Activated CD4-positive, alpha-beta T cell treated with anti-CD3 and anti-CD28 coated beads for 36 hours (primary cell): ENCODE data around the gene FOXJ1. TPM values are rescaled to one million over a fixed set of nuclear protein-coding genes. Genes with fewer than 3 reads are reported as not detected.
A peak's percentile ranks its signal among the peaks of the same experiment; 100 is the strongest.
"Not testable (repeated sequence)": the region's sequence is repeated elsewhere in the genome, so short reads cannot be mapped to it uniquely, and the experiment has no call there.

Experiments used
- ATAC-seq: fragments of 200-7000 bp; cut with Tn5 transposase; one replicate; pipeline ENCODE4 v1.10.0; 2021; ENCODE audit warnings: mild to moderate bottlenecking, moderate library complexity
- CTCF ChIA-PET: fragments of 350-600 bp; sonication (Branson Sonifier 250); formaldehyde crosslinking; loops from one replicate; lab custom pipeline; 2021; ENCODE audit warnings: antibody characterized with exemption; lab: Charles Lee
- POLR2A ChIA-PET: fragments of 350-600 bp; sonication (Branson Sonifier 250); formaldehyde crosslinking; loops from one replicate; lab custom pipeline; 2021; ENCODE audit warnings: antibody characterized with exemption, inconsistent platforms; lab: Charles Lee
- DNase-seq: peaks from one replicate; pipeline ENCODE4 v3.0.0-alpha.2; 2020
- H3K27ac Mint-ChIP-seq: one replicate; pipeline ENCODE4 v1.8.0; 2021; ENCODE audit warnings: mixed read lengths
- H3K27me3 Mint-ChIP-seq: one replicate; pipeline ENCODE4 v1.8.0; 2021; ENCODE audit warnings: mixed read lengths
- H3K36me3 Mint-ChIP-seq: one replicate; pipeline ENCODE4 v1.8.0; 2021; ENCODE audit warnings: low read depth, mixed read lengths
- H3K4me1 Mint-ChIP-seq: one replicate; pipeline ENCODE4 v1.8.0; 2021; ENCODE audit warnings: mixed read lengths
- H3K4me3 Mint-ChIP-seq: one replicate; pipeline ENCODE4 v1.8.0; 2021; ENCODE audit warnings: mild to moderate bottlenecking, moderate library complexity, mixed read lengths
- H3K9me3 Mint-ChIP-seq: one replicate; pipeline ENCODE4 v1.8.0; 2021; ENCODE audit warnings: low read depth, mixed read lengths
- intact Hi-C, 2 experiments: fragments of 100-400 bp; cut with DNase I in 1 of 2; cut with micrococcal nuclease in 1 of 2; formaldehyde crosslinking; loops; one replicate each; pipeline versions ENCODE4 v1.14.2 to v1.15.1; 2022 to 2024; cut with DNase I, micrococcal nuclease
- total RNA-seq, 2 experiments: library from RNA; stranded (reverse); gene quantifications; one replicate each; pipeline ENCODE4 v1.2.3, GENCODE V29; 2021

The FOXJ1 gene, protein sequence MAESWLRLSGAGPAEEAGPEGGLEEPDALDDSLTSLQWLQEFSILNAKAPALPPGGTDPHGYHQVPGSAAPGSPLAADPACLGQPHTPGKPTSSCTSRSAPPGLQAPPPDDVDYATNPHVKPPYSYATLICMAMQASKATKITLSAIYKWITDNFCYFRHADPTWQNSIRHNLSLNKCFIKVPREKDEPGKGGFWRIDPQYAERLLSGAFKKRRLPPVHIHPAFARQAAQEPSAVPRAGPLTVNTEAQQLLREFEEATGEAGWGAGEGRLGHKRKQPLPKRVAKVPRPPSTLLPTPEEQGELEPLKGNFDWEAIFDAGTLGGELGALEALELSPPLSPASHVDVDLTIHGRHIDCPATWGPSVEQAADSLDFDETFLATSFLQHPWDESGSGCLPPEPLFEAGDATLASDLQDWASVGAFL
- under 1 TPM; 0.47 to 0.53 TPM for total RNA-seq

DNA sequence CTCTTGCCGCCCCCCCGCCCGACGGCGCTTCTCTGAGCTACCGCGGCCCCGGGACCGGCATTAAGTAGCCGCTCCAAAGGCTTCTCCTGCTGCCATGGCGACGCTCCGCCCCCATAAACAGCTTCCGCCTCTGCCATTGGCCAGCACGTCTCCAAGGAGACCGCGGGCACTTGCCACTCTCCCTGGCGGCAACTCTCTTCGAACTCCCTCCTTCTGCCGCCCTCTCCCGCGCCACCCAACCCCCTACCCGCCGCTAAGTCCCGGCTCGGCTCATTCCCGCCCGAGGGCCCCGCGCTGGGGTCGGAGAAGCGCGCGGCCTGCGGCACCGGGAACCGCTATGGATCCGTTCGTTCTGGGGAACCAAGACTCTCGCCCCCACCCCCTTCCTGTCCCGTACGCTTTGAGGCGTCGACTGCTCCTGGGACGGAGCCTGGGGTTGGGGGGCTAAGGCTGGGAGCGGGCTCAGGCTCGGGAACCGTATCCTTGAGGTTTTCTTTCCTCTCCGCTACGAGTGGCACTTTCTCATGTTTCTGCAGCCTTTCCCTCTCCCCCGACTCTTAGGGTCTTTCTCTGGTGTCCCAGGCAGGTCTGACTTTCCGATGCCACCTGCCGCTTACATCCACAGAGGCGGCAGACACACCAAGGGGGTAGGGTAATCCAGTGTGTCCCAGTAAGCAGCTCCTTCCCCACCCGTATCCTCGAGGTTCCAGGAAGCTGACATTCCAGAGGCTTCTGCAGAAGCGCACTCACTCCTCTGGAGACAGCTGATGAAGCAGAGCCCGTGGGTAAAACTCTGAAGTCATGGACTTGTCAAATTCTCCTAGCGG, at the start of gene FOXJ1:
Gene FOXJ1, minus strand, starts transcription at position 34 of the 827 bp plus-strand sequence. CDS start 850 bp downstream, outside the sequence.
- CTCF ChIA-PET: interaction anchor here (0.6 to 7.0 kb wide), 6 partner anchors 9 to 138 kb away, joined by 3 to 29 read pairs (median 4); no protein-coding TSS in a partner anchor
- ATAC-seq: peak; percentile 80
- DNase-seq: peak; percentile 93
- Mint-ChIP-seq H3K27ac (no peak within 1 kb of the TSS), H3K27me3 (peaks cover 9% of the 10 kb centered on the region), H3K36me3 (no peaks in the 10 kb centered on the region), H3K4me3 (peak within 1 kb of the TSS; percentile 64), H3K4me1 (peaks cover 51% of the 10 kb centered on the region), H3K9me3 (no peaks in the 10 kb centered on the region)
- intact Hi-C loops: loop anchor here (1.0 to 5.0 kb wide), 5 partner anchors 36 to 131 kb away; no protein-coding TSS in a partner anchor
- POLR2A ChIA-PET: interaction anchor here (0.8 to 1.0 kb wide), 2 partner anchors 38 to 127 kb away, joined by 3 to 4 read pairs; no protein-coding TSS in a partner anchor

DNA sequence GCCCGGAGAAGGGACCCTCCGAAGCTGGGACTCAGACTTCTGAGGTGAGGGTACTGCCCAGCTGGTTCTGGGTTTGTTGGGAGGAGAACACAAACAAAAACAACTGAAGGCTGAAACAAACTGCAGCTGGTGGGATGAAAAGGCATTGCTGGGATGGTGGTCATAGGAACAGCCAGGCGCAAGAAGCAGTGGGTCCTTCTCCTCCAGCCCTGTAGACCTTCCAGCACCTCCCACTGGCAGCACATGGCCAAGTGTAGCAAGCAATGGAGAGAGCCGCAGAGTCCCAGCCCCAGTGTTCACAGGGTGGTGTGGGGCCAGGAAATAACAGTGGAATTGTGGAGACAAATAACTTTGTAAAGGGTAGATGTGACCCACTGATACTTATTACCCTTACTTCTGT, 48.7 kb upstream of the FOXJ1 start:
- no peak overlapping the region for H3K4me3 Mint-ChIP-seq
- ATAC-seq: no peak
- ChIA-PET CTCF (interaction anchor here (0.8 to 5.6 kb wide), 13 partner anchors 9 to 208 kb away, joined by 3 to 87 read pairs (median 4); no protein-coding TSS in a partner anchor), POLR2A (interaction anchor here (0.7 to 1.4 kb wide), 5 partner anchors 10 to 415 kb away, joined by 3 to 4 read pairs (median 4); no protein-coding TSS in a partner anchor)
- no peaks in the 10 kb centered on the region for H3K9me3 Mint-ChIP-seq
- intact Hi-C loops: loop anchor here in 1 of 2 experiments (5.0 kb wide), 2 partner anchors 407 to 548 kb away; partner anchors contain the start of genes MFSD11, SRSF2 and UNK
- H3K36me3 Mint-ChIP-seq: peaks cover 12% of the 10 kb centered on the region
- peaks cover 81% of the 10 kb centered on the region for H3K4me1 Mint-ChIP-seq
- H3K27ac Mint-ChIP-seq: peak overlapping the region; percentile 88
- no peak for DNase-seq
- no peaks in the 10 kb centered on the region for H3K27me3 Mint-ChIP-seq

DNA sequence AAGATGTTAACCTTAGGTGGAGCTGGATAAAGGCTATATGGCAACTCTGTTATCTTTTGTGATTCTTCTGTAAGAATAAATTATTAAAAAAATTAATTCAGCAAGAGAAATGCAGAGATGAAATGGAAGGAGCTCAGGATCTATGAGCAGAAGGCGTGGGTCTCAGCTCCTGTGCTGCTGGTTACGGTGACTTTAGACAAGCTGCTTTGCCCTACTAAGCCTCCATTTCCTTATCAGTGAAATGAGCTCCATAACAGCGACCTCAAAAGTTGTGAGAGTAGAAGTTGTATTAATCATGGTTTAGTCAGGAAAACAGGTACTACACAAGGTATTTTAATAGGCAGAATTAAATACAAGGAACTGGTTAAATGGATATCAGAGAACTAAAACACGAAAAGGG, 48.2 kb upstream of the FOXJ1 start:
- H3K9me3 Mint-ChIP-seq: no peaks in the 10 kb centered on the region
- ATAC-seq: no peak

DNA sequence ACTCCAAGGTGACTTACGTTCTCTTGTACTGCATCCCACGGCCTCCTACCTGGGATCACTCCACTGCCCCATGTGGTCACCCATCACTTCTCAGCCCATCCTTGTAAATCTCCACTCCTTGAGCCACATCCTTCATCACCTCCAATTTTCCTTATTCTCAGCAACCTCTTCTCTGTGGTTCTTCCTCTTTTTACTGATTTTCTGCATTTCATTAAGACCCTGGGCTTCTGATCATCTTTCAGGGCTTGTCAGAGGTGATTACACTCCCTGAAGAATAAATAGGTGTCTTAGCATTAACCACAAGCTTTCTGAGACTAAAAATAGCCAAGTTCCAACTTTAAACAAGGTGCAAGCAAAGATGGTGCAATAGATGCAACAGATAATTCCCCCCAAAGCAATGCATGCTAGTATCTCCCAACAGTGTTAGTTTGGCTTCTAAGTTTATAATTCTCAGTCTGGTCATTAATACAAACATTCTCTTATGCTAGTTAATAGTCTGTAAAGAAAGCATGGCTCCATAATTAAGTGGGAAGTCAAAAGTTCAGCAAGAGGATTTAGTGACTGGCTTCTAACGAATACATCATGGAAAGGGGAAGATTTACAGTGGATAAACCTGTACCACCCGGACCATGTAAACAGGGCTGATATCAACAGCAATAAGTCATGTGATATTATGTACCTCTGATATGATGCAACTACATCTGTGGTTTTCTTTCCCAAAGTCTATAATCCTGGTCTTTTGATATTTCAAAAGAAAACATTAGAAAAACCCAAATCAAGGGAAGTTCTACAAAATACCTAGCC, 47.4 kb upstream of the FOXJ1 start:
- Mint-ChIP-seq H3K27ac (peak overlapping the region; percentile 88), H3K4me3 (no peak overlapping the region), H3K4me1 (peaks cover 75% of the 10 kb centered on the region), H3K27me3 (no peaks in the 10 kb centered on the region), H3K36me3 (peaks cover 5% of the 10 kb centered on the region), H3K9me3 (no peaks in the 10 kb centered on the region)
- intact Hi-C loops: no loop called here
- DNase-seq (no peak), ATAC-seq (no peak)
- ChIA-PET CTCF (interaction anchor here (0.7 to 5.6 kb wide), 11 partner anchors 8 to 209 kb away, joined by 3 to 87 read pairs (median 4); no protein-coding TSS in a partner anchor), POLR2A (interaction anchor here (0.7 to 1.4 kb wide), 5 partner anchors 9 to 83 kb away, joined by 3 to 4 read pairs (median 4); partner anchors contain the start of gene UBALD2)

More for the DNA sequence above, 48.2 kb upstream of the FOXJ1 start:
- Mint-ChIP-seq H3K4me3 (no peak overlapping the region), H3K27ac (peak overlapping the region; percentile 88), H3K4me1 (peaks cover 81% of the 10 kb centered on the region), H3K27me3 (no peaks in the 10 kb centered on the region), H3K36me3 (peaks cover 9% of the 10 kb centered on the region)
- intact Hi-C loops: no loop called here
- ChIA-PET POLR2A (interaction anchor here (0.7 to 1.4 kb wide), 6 partner anchors 10 to 416 kb away, joined by 3 to 4 read pairs (median 4); no protein-coding TSS in a partner anchor), CTCF (interaction anchor here (0.8 to 5.6 kb wide), 12 partner anchors 9 to 208 kb away, joined by 3 to 87 read pairs (median 4); no protein-coding TSS in a partner anchor)
- no peak for DNase-seq

DNA sequence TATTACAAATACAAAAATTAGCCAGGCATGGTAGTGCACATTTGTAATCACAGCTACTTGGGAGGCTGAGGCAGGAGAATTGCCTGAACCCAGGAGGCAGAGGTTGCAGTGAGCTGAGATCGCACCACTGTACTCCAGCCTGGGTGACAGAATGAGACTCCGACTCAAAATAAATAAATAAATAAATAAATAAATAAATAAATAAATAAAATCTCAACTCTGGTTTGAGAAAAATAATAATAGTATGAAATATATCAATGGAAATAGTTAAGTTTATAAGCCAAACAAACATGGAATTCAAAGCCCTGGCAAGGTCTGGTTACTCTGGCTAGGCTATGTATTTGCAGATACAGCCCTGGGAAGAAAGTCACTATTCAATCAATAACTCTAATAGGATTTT, 45.7 kb upstream of the FOXJ1 start:
- H3K4me1 Mint-ChIP-seq: peaks cover 67% of the 10 kb centered on the region
- POLR2A ChIA-PET: interaction anchor here (0.5 to 0.7 kb wide), 2 partner anchors 74 to 1273 kb away, joined by 3 to 5 read pairs; no protein-coding TSS in a partner anchor
- H3K9me3 Mint-ChIP-seq, intact Hi-C loops, ATAC-seq, H3K36me3 Mint-ChIP-seq, DNase-seq, H3K27me3 Mint-ChIP-seq, H3K4me3 Mint-ChIP-seq: not testable (repeated sequence)
- H3K27ac Mint-ChIP-seq: peak overlapping the region; percentile 55
- CTCF ChIA-PET: interaction anchor here (0.6 to 1.0 kb wide), 2 partner anchors 86 to 93 kb away, joined by 3 to 4 read pairs; no protein-coding TSS in a partner anchor

DNA sequence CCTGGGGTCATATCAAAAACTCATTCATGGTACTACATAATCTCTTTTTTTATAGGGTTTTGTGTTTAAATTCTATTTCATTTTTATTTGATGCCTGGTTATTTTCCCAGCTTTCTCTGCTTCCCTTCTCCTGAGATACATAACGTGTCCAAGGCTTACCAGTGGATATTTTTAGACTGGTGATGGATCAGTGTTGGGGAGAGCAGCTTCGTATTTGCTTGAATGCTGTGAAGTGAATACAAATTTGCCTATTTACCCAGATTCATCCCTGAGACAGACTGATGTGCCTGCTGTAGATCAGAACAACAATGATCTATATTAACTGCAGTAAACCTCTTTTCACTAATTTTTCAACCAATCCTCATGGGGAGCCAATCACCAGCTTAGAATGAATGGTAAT, 43.2 kb upstream of the FOXJ1 start:
- DNase-seq (no peak), ATAC-seq (no peak)
- no peaks in the 10 kb centered on the region for H3K9me3 Mint-ChIP-seq
- no peaks in the 10 kb centered on the region for H3K27me3 Mint-ChIP-seq
- ChIA-PET CTCF (interaction anchor here (0.6 to 8.2 kb wide), 6 partner anchors 7 to 95 kb away, joined by 3 to 87 read pairs (median 5); no protein-coding TSS in a partner anchor), POLR2A (interaction anchor here (1.8 kb wide), 1 partner anchor 81 kb away, joined by 5 read pairs; the partner anchor contains the start of gene UBALD2)
- H3K4me1 Mint-ChIP-seq: peaks cover 66% of the 10 kb centered on the region
- no peak overlapping the region for H3K4me3 Mint-ChIP-seq
- intact Hi-C loops: no loop called here
- H3K36me3 Mint-ChIP-seq: peaks cover 14% of the 10 kb centered on the region
- H3K27ac Mint-ChIP-seq: no peak overlapping the region

DNA sequence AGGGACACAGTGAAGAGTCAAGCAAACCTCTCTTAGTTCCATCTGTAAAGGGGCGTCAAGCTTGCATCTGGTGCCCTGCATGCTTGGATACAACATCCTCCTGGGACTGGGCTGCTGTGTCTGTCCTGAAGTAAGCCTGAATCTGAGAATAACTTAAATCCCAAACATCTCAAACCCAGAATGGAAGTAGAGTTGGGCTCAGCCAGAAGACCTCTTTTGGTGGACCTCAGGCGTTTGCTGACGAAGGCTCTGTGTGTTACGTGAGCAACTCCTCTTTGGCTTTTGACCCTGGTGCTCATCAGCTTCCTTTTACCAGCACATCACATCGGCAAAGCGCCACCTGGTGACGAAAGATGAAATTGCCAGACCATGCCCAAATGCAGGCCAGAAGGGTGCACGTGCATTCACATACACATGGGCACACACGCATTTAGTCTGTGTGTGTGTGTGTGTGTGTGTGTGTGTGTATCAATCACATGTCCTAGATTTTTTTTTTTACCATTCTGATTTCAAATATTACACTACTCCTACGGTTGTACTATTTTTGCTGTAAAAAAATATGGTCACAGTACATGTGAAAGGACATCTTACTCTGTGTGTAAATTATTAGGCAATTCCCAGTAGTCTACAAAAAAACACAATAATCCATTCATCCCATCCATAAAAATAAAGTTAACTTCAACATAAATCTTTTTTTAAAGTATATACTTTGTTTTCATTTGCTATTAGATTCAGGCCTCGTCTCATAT, 41.1 kb upstream of the FOXJ1 start:
- H3K4me1 Mint-ChIP-seq: peaks cover 66% of the 10 kb centered on the region
- POLR2A ChIA-PET: interaction anchor here (0.6 to 1.6 kb wide), 8 partner anchors 9 to 97 kb away, joined by 3 to 9 read pairs (median 4); no protein-coding TSS in a partner anchor

DNA sequence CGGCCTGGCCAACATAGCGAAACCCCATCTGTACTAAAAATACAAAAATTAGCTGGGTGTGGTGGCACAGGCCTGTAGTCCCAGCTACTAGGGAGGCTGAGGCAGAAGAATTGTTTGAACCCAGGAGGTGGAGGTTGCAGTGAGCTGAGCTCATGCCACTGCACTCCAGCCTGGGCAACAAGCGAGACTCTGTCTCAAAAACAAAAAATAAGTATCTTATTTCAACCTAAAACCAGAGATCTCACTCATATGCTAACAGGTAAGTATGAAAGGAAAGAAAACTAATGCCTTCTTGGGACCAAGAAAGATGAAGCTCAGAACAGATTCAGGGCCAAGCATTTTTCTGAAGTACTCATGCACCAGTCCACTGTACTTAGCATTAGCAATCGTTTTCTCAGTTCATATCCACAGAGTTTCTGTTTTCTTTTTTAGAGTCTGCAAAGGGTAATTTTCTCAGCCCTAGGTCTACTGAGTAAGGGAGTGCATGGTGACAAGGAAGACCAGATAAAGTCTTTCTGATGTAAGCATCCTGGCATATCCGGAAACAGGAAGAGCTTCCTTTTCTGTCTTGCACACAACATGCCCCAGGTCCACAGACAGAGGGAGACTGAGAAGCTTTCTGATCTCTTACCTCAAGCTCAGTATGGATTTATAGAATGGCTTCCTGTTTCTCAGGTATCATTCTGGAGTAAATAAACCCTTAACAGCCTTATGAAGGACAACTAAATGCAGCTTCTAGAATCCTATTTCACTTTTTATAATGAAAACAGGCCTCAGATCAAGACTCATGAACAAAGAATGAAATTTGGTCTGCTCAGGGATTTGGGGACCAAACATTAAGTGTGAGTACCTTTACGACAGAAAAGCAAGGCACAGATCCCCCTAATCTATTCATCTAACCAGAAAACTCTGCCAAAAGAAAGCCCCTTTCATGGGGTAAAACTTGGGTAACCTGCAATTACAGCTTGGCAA, 38.7 kb upstream of the FOXJ1 start:
- POLR2A ChIA-PET: interaction anchor here (0.7 to 2.7 kb wide), 14 partner anchors 10 to 183 kb away, joined by 3 to 29 read pairs (median 4); partner anchors contain the start of genes FOXJ1 and UBALD2
- intact Hi-C loops: loop anchor here in 1 of 2 experiments (1.0 to 5.0 kb wide), 3 partner anchors 12 to 57 kb away; partner anchors contain the start of gene FOXJ1

More for the DNA sequence above, 41.1 kb upstream of the FOXJ1 start:
- Mint-ChIP-seq H3K27ac (peak overlapping the region; percentile 90), H3K36me3 (peaks cover 11% of the 10 kb centered on the region), H3K9me3 (no peaks in the 10 kb centered on the region), H3K4me3 (peak overlapping the region; percentile 6), H3K27me3 (no peaks in the 10 kb centered on the region)
- intact Hi-C loops: loop anchor here in 1 of 2 experiments (1.0 kb wide), 3 partner anchors 17 to 61 kb away; partner anchors contain the start of gene FOXJ1
- DNase-seq (peak; percentile 98), ATAC-seq (peak; percentile 76)
- CTCF ChIA-PET: interaction anchor here (0.6 to 8.2 kb wide), 34 partner anchors 9 to 546 kb away, joined by 3 to 87 read pairs (median 4); partner anchors contain the start of genes EXOC7 and FOXJ1

More for the DNA sequence above, 38.7 kb upstream of the FOXJ1 start:
- H3K4me3 Mint-ChIP-seq: peak overlapping the region; percentile 58
- DNase-seq (peak; percentile 61), ATAC-seq (peak; percentile 90)
- H3K9me3 Mint-ChIP-seq: no peaks in the 10 kb centered on the region
- H3K36me3 Mint-ChIP-seq: peaks cover 10% of the 10 kb centered on the region
- no peaks in the 10 kb centered on the region for H3K27me3 Mint-ChIP-seq
- peaks cover 55% of the 10 kb centered on the region for H3K4me1 Mint-ChIP-seq
- peak overlapping the region; percentile 89 for H3K27ac Mint-ChIP-seq
- CTCF ChIA-PET: interaction anchor here (0.7 to 8.2 kb wide), 29 partner anchors 11 to 313 kb away, joined by 3 to 87 read pairs (median 4); partner anchors contain the start of gene EXOC7
